CD4-positive, alpha-beta T cell treated with Interferon gamma for 1 hour (primary cell): Measurements from ENCODE around the gene CLEC1A.
A peak's percentile ranks its signal among the peaks of the same experiment; 100 is the strongest.
"Not testable (repeated sequence)": the region's sequence is repeated elsewhere in the genome, so short reads cannot be mapped to it uniquely, and the experiment has no call there.

Experiments
- DNase-seq: peaks from one replicate; pipeline ENCODE4 v3.0.0-alpha.2; 2020

The CLEC1A gene

DNA sequence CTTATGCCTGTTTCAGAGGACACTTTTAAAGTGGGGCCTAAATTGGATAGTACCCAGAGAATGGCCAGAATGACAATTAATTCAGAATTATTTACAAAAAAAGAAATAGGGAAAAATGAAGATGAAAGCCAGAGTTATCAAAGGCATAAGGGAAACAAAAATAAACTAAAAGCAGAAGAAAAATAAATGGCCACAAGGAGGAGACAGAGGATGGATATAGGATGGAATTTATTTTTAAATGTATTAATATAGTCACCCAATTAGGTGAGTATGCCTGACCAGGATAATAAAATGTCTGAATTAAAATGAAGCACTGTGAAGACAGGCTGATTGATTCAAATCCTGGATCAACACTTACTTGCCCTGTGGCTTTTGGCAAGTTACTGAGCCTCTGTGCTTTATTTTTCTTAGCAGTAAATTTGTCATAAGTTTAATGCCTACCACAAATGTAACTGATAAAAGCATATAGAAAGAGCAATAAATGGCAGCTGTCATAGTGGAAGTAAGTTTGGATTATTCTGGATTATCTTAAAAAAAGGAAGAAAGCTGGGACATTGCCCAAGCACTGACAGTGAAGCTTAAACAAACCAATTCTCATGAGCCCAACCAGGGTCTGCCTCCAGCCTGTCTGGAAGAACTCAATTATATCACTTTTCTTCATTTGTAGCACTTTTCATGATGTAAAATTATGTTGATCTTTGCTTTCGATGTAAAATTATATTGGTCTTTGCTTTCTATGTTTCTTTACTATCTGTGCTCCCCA lies 64.8 kb downstream of the CLEC1A start:
- no peak for DNase-seq

DNA sequence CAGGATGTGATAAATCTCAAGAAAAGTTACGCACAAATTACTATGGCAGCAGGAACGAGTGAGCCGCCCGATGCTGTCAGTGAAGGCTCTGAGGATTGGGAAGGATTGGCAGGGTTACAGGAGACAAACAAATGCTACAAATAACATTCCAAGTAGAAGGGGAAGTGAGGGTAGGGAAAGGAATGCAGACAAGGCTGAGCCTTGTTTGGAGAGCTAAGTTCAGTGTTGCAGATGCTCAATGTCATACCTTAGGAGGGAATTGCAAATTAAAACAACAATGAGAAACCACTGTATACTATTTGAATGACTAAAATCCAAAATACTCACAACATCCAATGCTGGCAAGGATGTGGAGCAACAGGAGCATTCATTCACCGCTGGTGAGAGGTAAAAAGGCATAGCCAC lies 67.0 kb downstream of the CLEC1A start:
- DNase-seq = no peak

DNA sequence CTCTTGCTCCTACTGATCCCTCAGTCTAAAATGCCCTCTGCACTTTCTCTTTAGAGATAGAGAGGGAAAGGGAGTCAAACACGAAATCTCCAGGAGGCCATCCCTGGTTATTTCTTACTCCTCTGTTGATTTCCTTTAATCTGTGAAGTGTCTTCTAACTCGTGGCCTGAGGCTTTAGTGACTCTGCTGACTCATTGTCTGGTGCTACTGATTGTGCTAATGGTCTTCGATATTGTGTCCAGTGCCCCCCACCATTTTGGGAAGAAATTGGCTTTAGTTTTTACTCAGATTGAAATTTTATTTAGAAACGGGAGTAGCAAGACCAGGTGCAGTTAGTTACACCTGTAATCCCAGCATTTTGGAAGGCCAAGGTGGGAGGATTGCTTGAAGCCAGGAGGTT lies 67.5 kb downstream of the CLEC1A start:
- DNase-seq = no peak

DNA sequence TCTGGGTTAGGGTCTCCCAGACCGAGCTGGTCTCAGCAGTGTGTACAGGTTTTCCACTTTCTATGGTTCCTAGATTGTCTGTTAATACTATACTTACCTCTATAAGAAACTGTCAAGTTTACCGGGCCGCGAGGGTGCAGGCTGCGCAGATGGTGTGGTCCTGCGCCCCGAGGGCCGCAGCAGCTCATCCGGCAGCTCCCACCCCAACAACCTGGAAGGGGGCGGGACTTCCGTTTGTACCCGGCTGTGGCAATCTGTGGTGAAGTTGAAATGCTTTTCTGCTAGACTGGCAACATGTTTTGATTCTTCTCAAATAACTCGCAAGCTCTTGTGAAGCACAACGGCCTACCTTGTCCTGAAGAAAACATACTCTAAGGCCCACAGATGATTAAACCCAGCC lies 68.3 kb downstream of the CLEC1A start, which contains the start of gene CLEC9A:
Gene CLEC9A (plus strand): TSS at position 237 of the 400 bp plus-strand sequence. CDS start 22,006 bp downstream, outside the sequence.
- DNase-seq = no peak

DNA sequence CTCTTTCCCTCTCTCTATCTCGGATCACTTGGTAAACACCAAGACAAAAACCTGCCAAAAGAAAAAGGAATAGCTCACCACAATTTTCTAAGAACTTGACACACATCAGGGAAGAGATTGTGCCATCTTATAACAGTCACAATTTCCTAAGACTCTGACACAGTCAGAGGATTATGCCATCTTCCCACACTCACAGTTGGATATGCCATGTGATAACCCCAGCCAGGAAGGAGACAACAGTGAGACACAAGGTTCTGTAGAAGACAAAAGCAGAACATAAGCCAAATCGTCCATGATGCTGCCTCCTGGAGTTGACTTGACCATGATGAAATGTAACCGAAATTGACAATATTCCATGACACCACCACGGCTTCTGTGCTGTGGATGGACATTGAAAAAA lies 71.1 kb downstream of the CLEC1A start:
- peak; percentile 53 for DNase-seq

DNA sequence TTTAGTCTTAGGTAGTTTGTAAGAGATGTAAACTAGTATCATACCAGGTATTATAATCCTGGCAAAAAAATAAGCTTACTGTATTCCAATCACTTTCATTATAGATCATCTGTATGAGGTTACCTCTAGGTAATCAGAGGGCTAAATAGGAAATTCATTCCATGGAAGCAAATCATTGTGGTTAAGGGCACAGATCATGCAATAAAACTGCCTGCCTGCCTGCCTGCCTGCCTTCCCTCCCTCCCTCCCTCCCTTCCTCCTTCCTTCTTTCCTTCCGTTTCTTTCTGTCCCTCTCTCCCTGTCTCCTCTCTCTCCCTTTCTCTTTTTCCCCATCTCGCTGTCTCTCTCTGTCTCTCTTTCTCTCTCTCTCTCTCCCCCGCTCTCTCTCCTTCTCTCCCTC lies 71.5 kb downstream of the CLEC1A start:
- no peak for DNase-seq

DNA sequence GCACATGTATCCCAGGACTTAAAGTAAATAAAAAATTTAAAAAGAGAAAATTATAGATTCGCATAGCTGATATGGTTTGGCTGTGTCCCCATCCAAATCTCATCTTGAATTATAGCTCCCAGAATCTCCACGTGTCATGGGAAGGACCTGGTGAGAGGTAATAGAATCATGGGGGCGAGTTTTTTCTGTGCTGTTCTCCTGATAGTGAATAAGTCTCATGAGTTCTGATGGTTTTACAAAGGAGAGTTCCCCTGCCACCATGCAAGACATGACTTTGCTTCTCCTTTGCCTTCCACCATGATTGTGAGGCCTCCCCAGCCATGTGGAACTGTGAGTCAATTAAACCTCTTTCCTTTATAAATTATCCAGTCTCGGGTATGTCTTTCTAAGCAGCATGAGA lies 72.1 kb downstream of the CLEC1A start:
- not testable (repeated sequence) for DNase-seq

DNA sequence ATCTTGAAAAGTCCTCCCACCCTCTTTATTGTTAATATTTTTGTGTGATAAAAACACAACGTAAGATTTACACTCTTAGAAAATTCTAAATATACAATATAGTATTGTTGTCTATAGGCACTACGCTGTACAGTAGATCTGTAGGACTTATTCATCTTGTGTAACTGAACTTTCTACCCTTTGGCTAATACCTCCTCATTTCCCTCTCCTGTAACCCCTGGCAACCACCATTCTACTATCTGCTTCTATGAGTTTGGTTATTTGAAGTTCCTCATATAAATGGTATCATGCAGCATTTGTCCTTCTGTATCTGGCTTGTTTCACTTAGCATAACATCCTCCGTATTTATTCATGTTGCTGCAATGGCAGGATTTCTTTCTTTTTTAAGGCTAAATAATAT lies 73.5 kb downstream of the CLEC1A start:
- DNase-seq = no peak

DNA sequence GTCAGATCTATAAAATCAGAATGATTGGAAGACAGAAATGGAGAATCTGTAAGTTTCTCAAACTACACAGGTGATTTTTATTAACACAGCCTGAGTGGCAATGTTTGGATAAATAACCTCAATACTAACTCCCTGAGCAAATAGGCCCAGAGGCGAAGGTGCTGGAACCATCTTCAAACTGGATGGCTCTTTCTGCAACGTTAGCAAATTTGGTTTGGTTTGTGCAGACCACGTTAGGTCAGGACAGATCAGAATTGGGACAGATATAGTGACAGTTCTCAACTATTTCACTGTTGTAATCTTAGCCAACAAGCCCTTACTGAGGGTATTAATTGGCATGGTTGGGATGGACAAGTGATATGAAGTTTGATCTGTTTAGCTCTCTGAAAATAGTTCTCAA lies 77.4 kb downstream of the CLEC1A start:
- DNase-seq = no peak
